HG03175 (cell line): Measurements from ENCODE around the gene MRPS26.
"Not testable (repeated sequence)": the region's sequence is repeated elsewhere in the genome, so short reads cannot be mapped to it uniquely, and the experiment has no call there.

Source experiments
- ATAC-seq: cut with Tn5 transposase; IDR thresholded peaks from one replicate; pipeline ENCODE4 v1.9.1; 2021; ENCODE audit warnings: mild to moderate bottlenecking, moderate library complexity; ENCODE audit not compliant: unreplicated experiment

Gene MRPS26

GRCh38 chr20:3072530-3073250 is 26.8 kb downstream of the MRPS26 start:
- ATAC-seq = no peak

- ATAC-seq = not testable (repeated sequence)
Observed at GRCh38 chr20:3073251-3073643, 27.4 kb downstream of the MRPS26 start.

- ATAC-seq = no peak
Observed at GRCh38 chr20:3074812-3075211, 29.0 kb downstream of the MRPS26 start.

- ATAC-seq = not testable (repeated sequence)
Observed at GRCh38 chr20:3075315-3075714, 29.5 kb downstream of the MRPS26 start.

- no peak for ATAC-seq
Observed at GRCh38 chr20:3077618-3078134, 31.8 kb downstream of the MRPS26 start.

- no peak for ATAC-seq
Observed at GRCh38 chr20:3080939-3081388, 35.1 kb downstream of the MRPS26 start.

GRCh38 chr20:3081641-3082040 is 35.8 kb downstream of the MRPS26 start:
- ATAC-seq = no peak

- no peak for ATAC-seq
Observed at GRCh38 chr20:3082306-3082951, 36.6 kb downstream of the MRPS26 start.

GRCh38 chr20:3082955-3083952 is 37.4 kb downstream of the MRPS26 start:
- ATAC-seq = no peak

GRCh38 chr20:3084283-3084985 is 38.6 kb downstream of the MRPS26 start, which contains the start of gene AVP:
Gene AVP, minus strand, starts transcription at chr20:3084724. Its CDS starts 50 bp downstream, at chr20:3084674.
- no peak for ATAC-seq

GRCh38 chr20:3084986-3085360 is 39.1 kb downstream of the MRPS26 start:
- ATAC-seq = no peak

GRCh38 chr20:3085571-3086072 is 39.8 kb downstream of the MRPS26 start:
- ATAC-seq = no peak

GRCh38 chr20:3088031-3088430 is 42.2 kb downstream of the MRPS26 start:
- ATAC-seq = no peak

GRCh38 chr20:3090565-3090964 is 44.7 kb downstream of the MRPS26 start:
- ATAC-seq = no peak

GRCh38 chr20:3092611-3093379 is 46.9 kb downstream of the MRPS26 start:
- no peak for ATAC-seq

GRCh38 chr20:3093861-3094361 is 48.1 kb downstream of the MRPS26 start:
- ATAC-seq = no peak

- no peak for ATAC-seq
Observed at GRCh38 chr20:3094848-3095629, 49.2 kb downstream of the MRPS26 start.
